Measurements from ENCODE around the gene ARHGAP28.

DNA sequence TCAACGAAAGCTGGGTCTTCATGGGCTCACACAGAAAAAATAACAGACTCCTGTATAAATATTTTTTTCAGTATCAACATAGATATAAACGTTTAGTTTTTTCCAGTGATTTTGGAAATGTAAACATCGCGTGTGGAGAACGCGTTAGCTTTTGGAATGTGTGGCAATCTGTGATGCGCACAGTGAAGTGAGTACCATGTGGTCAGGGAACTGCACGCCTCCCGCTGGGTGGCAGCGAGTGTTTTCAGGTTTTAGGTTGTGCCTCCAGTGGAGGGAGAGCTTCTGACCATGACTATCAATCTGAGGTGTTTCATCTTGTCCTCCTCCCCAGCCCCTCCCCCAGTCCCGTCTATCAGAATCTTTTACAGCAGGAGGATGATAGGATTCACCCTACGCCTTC is 127.8 kb downstream of the ARHGAP28 start:
- TF ChIP-seq POLR2AphosphoS5 (IDR thresholded peaks at IDR 0.05): no peak
- TF ChIP-seq CTCF (IDR thresholded peaks at IDR 0.05): no peak

All from upper lobe of left lung (tissue), 4 donors.